OCI-LY3 (cell line): ENCODE results near the gene TNS1.

Experiments
- CTCF ChIP-seq: fragments of 200-600, 300-600 bp; sonication (generic); IDR thresholded peaks from 2 replicates; pipeline ENCODE4 v1.5.1; 2014; ENCODE audit warnings: antibody characterized with exemption, low read length, low read depth
- EZH2phosphoT487 ChIP-seq: fragments of 200-600 bp; shearing (Covaris generic); IDR thresholded peaks from 2 replicates; pipeline ENCODE4 v1.6.1; 2018; ENCODE audit warnings: antibody characterized with exemption, mixed run types, low read depth

GRCh38 chr2:217923007-217923686 lies 79.6 kb downstream of the TNS1 start:
- TF ChIP-seq CTCF (no peak), EZH2phosphoT487 (no peak)
